Measurements from ENCODE around the gene CLINT1.
"Not testable (repeated sequence)": the region's sequence is repeated elsewhere in the genome, so short reads cannot be mapped to it uniquely, and the experiment has no call there.

CLINT1 gene

GRCh38 chr5:157858527-157859226, at the start of gene CLINT1:
Gene CLINT1 (minus strand): TSS chr5:157859145. CDS start chr5:157858970, 175 bp downstream.
- peak; percentile 70 to 77 for DNase-seq

- DNase-seq, result no peak
Measured at GRCh38 chr5:157908459-157908858, 49.5 kb upstream of the CLINT1 start.

- DNase-seq, result no peak
Measured at GRCh38 chr5:157907479-157907878, 48.5 kb upstream of the CLINT1 start.

GRCh38 chr5:157903117-157903450, 44.1 kb upstream of the CLINT1 start:
- DNase-seq, result no peak

- no peak for DNase-seq
Measured at GRCh38 chr5:157902449-157903116, 43.6 kb upstream of the CLINT1 start.

- no peak for DNase-seq
Measured at GRCh38 chr5:157900644-157901043, 41.7 kb upstream of the CLINT1 start.

GRCh38 chr5:157893611-157894010, 34.7 kb upstream of the CLINT1 start:
- no peak for DNase-seq

GRCh38 chr5:157892974-157893373, 34.0 kb upstream of the CLINT1 start:
- DNase-seq, result no peak

- DNase-seq, result peak; percentile 64 to 79
Measured at GRCh38 chr5:157890836-157891597, 32.1 kb upstream of the CLINT1 start.

- DNase-seq, result no peak
Measured at GRCh38 chr5:157888814-157889532, 30.0 kb upstream of the CLINT1 start.

GRCh38 chr5:157886796-157887380, 27.9 kb upstream of the CLINT1 start:
- DNase-seq, result no peak

- not testable (repeated sequence) for DNase-seq
Measured at GRCh38 chr5:157885051-157885450, 26.1 kb upstream of the CLINT1 start.

GRCh38 chr5:157881498-157881897, 22.6 kb upstream of the CLINT1 start:
- not testable (repeated sequence) for DNase-seq

- peak; percentile 46 to 48 for DNase-seq
Measured at GRCh38 chr5:157877821-157878220, 18.9 kb upstream of the CLINT1 start.

GRCh38 chr5:157874861-157875260, 15.9 kb upstream of the CLINT1 start:
- no peak for DNase-seq

- DNase-seq, result no peak
Measured at GRCh38 chr5:157870837-157871834, 12.2 kb upstream of the CLINT1 start.

GRCh38 chr5:157867751-157868387, 8.9 kb upstream of the CLINT1 start:
- DNase-seq, result peak; percentile 25 to 28

GRCh38 chr5:157866536-157866935, 7.6 kb upstream of the CLINT1 start:
- no peak for DNase-seq

GRCh38 chr5:157865781-157866180, 6.8 kb upstream of the CLINT1 start:
- DNase-seq, result no peak

GRCh38 chr5:157864067-157864466, 5.1 kb upstream of the CLINT1 start:
- no peak for DNase-seq

Measured in AML-193 (cell line).